Lung (tissue), 12 donors: Measurements from ENCODE around the gene MYO5A. TPM values are rescaled to one million over a fixed set of nuclear protein-coding genes. Genes with fewer than 3 reads are reported as not detected.

Experiments used
- ATAC-seq: fragments of 200-7000 bp; cut with Tn5 transposase; one replicate; pipeline ENCODE4 v1.9.1; 2020; ENCODE audit warnings: moderate number of reproducible peaks; ENCODE audit not compliant: insufficient read depth, low FRiP score
- DNase-seq, 3 donors: peaks; one replicate each; pipeline ENCODE4 v3.0.0-alpha.2; 2013 to 2017
- H3K27ac ChIP-seq, 2 donors: one replicate each; pipeline ENCODE4 v1.5.1; 2013; ENCODE audit warnings: mild to moderate bottlenecking in 2 of 2, moderate library complexity in 2 of 2, control low read depth in 1 of 2, inconsistent platforms in 1 of 2, low read depth in 1 of 2, low read length in 1 of 2
- H3K27me3 ChIP-seq, 3 donors: one replicate each; pipeline ENCODE4 v1.5.1; 2013; ENCODE audit warnings: low read length in 2 of 3; ENCODE audit not compliant: control insufficient read depth in 3 of 3, insufficient read depth in 3 of 3
- H3K36me3 ChIP-seq, 4 donors: one replicate each; pipeline ENCODE4 v1.5.1; 2013; ENCODE audit warnings: low read length in 4 of 4, mild to moderate bottlenecking in 1 of 4, moderate library complexity in 1 of 4; ENCODE audit not compliant: control insufficient read depth in 4 of 4, insufficient read depth in 4 of 4
- H3K4me1 ChIP-seq, 5 donors: one replicate each; pipeline ENCODE4 v1.5.1; 2013; ENCODE audit warnings: low read length in 5 of 5, mild to moderate bottlenecking in 2 of 5, moderate library complexity in 1 of 5; ENCODE audit not compliant: control insufficient read depth in 5 of 5, insufficient read depth in 5 of 5
- H3K4me3 ChIP-seq: one replicate; pipeline ENCODE4 v1.5.1; 2013; ENCODE audit warnings: mild to moderate bottlenecking, control low read depth, moderate library complexity
- H3K9ac ChIP-seq, 2 donors: one replicate each; pipeline ENCODE4 v1.5.1; 2013; ENCODE audit warnings: low read length in 2 of 2, control low read depth in 1 of 2; ENCODE audit not compliant: insufficient read depth in 1 of 2
- H3K9me3 ChIP-seq, 4 donors: one replicate each; pipeline ENCODE4 v1.5.1; 2013; ENCODE audit warnings: low read length in 3 of 4, mild to moderate bottlenecking in 1 of 4, moderate library complexity in 1 of 4; ENCODE audit not compliant: control insufficient read depth in 4 of 4, insufficient read depth in 3 of 4
- CTCF ChIP-seq: IDR thresholded peaks from 2 replicates; pipeline ENCODE4 v1.5.1; 2012; ENCODE audit warnings: mild to moderate bottlenecking; ENCODE audit errors: control extremely low read depth, extremely low read depth
- WGBS, 2 donors: extraction: QIAGEN DNeasy Blood & Tissue Kit; methylation state at CpG; one replicate each; pipeline ENCODE4 v1.1.7; 2013; 5-methylcytosine and 5-hydroxymethylcytosine counted together
- polyA plus RNA-seq, 2 donors: library from polyadenylated mRNA; stranded (reverse); fragments of 200-250 nt; gene quantifications; one replicate each; pipeline ENCODE4 v1.2.1, GENCODE V29; 2013
- total RNA-seq, 2 donors: library from RNA; depleted of rRNA in 1 of 2; stranded (reverse); fragments of >200 nt in 1 of 2; gene quantifications; one replicate each; pipeline ENCODE4 v1.2.1, GENCODE V29; 2014 to 2021
- donor health status: control.
- donor health status: control.
- donor health status: Bipolar disorder and iron deficiency.
- donor health status: healthy.
- donor health status: DM: yes; HTN: yes; CAD: no.

Gene MYO5A
- total and polyA plus RNA-seq, 4 donors: 4.5 to 30.5 (median 13.3) TPM

- no peak for TF ChIP-seq CTCF
- no peaks in the 10 kb centered on the region for H3K27me3 ChIP-seq
- ATAC-seq: no peak
- H3K27ac ChIP-seq: no peak overlapping the region
- peaks cover 0 to 2% (median 0%) of the 10 kb centered on the region in 5 donors for H3K4me1 ChIP-seq
- H3K9ac ChIP-seq: no peak overlapping the region
- WGBS, 2 donors: 75 to 82% methylated on average over 10 of the region's 10 CpGs
- DNase-seq: no peak
- peaks cover 0 to 2% (median 0%) of the 10 kb centered on the region in 4 donors for H3K36me3 ChIP-seq
- H3K9me3 ChIP-seq: peaks cover 0 to 2% (median 0%) of the 10 kb centered on the region in 4 donors
- H3K4me3 ChIP-seq: no peak overlapping the region
Measured at GRCh38 chr15:52281085-52282035, 247.3 kb downstream of the MYO5A start.

GRCh38 chr15:52280326-52281084, 248.2 kb downstream of the MYO5A start:
- H3K27ac ChIP-seq: no peak overlapping the region
- peaks cover 0 to 2% (median 0%) of the 10 kb centered on the region in 5 donors for H3K4me1 ChIP-seq
- no peak for DNase-seq
- no peak for ATAC-seq
- H3K9ac ChIP-seq: no peak overlapping the region
- H3K27me3 ChIP-seq: no peaks in the 10 kb centered on the region
- H3K9me3 ChIP-seq: peaks cover 0 to 2% (median 0%) of the 10 kb centered on the region in 4 donors
- peaks cover 0 to 5% (median 0%) of the 10 kb centered on the region in 4 donors for H3K36me3 ChIP-seq
- no peak for TF ChIP-seq CTCF
- H3K4me3 ChIP-seq: no peak overlapping the region
- WGBS, 2 donors: 91 to 97% methylated on average over 11 of the region's 11 CpGs

GRCh38 chr15:52278636-52279367, 249.9 kb downstream of the MYO5A start:
- peaks cover 0 to 7% (median 2%) of the 10 kb centered on the region in 4 donors for H3K36me3 ChIP-seq
- 93 to 94% methylated on average over 13 of the region's 13 CpGs for WGBS, 2 donors
- no peak for TF ChIP-seq CTCF
- no peak for DNase-seq
- no peaks in the 10 kb centered on the region for H3K27me3 ChIP-seq
- H3K4me3 ChIP-seq: no peak overlapping the region
- H3K4me1 ChIP-seq: peaks cover 0 to 2% (median 0%) of the 10 kb centered on the region in 5 donors
- no peak overlapping the region for H3K27ac ChIP-seq
- ATAC-seq: no peak
- H3K9me3 ChIP-seq: peaks cover 0 to 2% (median 0%) of the 10 kb centered on the region in 4 donors
- no peak overlapping the region for H3K9ac ChIP-seq
